Prostate gland (tissue), 2 donors: ENCODE measurements around the gene CDK19.

ENCODE experiments used
- POLR2A ChIP-seq: fragments of 450-650 bp; IDR thresholded peaks from one replicate; pipeline ENCODE4 v1.6.1; 2016; ENCODE audit warnings: antibody characterized with exemption, mild to moderate bottlenecking
- POLR2AphosphoS5 ChIP-seq: sonication (generic); formaldehyde crosslinking; IDR thresholded peaks from one replicate; pipeline ENCODE4 v1.6.1; 2017; ENCODE audit warnings: antibody characterized with exemption
- TF ChIP-seq, protein P1 (sequence below), 4 experiments: fragments of 200-600 bp in 2 of 4; fragments of 450-650 bp in 2 of 4; sonication (generic) in 2 of 4; IDR thresholded peaks; 1 replicate in 3 of 4; 2 replicates in 1 of 4; pipeline ENCODE4 v1.5.1; 2016 to 2019; ENCODE audit warnings: antibody characterized with exemption in 4 of 4, mild to moderate bottlenecking in 2 of 4, moderate library complexity in 2 of 4

- TF ChIP-seq POLR2A (no peak), POLR2AphosphoS5 (no peak)
- TF ChIP-seq, protein P1, sequence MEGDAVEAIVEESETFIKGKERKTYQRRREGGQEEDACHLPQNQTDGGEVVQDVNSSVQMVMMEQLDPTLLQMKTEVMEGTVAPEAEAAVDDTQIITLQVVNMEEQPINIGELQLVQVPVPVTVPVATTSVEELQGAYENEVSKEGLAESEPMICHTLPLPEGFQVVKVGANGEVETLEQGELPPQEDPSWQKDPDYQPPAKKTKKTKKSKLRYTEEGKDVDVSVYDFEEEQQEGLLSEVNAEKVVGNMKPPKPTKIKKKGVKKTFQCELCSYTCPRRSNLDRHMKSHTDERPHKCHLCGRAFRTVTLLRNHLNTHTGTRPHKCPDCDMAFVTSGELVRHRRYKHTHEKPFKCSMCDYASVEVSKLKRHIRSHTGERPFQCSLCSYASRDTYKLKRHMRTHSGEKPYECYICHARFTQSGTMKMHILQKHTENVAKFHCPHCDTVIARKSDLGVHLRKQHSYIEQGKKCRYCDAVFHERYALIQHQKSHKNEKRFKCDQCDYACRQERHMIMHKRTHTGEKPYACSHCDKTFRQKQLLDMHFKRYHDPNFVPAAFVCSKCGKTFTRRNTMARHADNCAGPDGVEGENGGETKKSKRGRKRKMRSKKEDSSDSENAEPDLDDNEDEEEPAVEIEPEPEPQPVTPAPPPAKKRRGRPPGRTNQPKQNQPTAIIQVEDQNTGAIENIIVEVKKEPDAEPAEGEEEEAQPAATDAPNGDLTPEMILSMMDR (IDR thresholded peaks at IDR 0.05), result no peak
Measured at GRCh38 chr6:110708295-110708950, 106.8 kb downstream of the CDK19 start.
